GM18526 (cell line): ENCODE results near the gene CALN1.

Source experiments
- POLR2A ChIP-seq: IDR thresholded peaks from 3 replicates; pipeline ENCODE4 v1.6.1; 2011; ENCODE audit not compliant: insufficient read length; ENCODE audit errors: extremely low read depth

Gene CALN1

DNA sequence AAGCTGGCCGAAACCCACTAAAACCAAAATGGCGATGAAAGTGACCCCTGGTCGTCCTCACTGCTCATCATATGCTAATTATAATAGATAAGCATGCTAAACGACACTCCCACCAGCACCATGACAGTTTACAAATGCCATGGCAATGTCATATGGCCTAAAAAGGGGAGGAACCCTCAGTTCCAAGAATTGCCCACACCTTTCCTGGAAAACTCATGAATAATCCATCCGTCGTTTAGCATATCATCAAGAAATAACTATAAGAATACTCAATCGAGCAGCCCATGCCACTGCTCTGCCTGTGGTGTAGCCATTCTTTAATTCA, 422.0 kb downstream of the CALN1 start:
- TF ChIP-seq POLR2A: no peak

DNA sequence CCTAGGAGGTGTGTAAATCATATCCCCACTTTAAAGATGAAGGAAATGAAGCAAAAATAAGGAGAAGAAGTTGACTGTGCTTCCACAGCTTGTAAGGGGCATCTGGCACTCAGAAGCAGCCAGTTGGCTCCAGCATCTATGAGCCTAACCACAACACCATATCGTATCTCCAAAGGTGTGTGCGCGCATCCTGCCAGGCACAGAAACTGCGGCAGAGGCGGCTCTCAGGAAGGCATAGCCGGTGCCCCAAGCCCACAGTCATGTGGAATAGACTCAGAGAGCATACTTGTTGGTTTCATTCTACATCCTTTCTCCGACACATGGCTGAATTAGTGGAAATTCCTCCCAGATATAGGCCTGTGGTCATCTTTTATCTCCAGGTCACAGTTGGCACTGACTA, 423.9 kb downstream of the CALN1 start:
- TF ChIP-seq POLR2A: no peak

GRCh38 chr7:71987200-71987767, 424.9 kb downstream of the CALN1 start:
- no peak for TF ChIP-seq POLR2A

- no peak for TF ChIP-seq POLR2A
These were observed 427.8 kb downstream of the CALN1 start for GRCh38 chr7:71984348-71984747.

- TF ChIP-seq POLR2A: no peak
These were observed 429.3 kb downstream of the CALN1 start for GRCh38 chr7:71982851-71983250.

- TF ChIP-seq POLR2A: no peak
These were observed 435.5 kb downstream of the CALN1 start for GRCh38 chr7:71976645-71977044.

DNA sequence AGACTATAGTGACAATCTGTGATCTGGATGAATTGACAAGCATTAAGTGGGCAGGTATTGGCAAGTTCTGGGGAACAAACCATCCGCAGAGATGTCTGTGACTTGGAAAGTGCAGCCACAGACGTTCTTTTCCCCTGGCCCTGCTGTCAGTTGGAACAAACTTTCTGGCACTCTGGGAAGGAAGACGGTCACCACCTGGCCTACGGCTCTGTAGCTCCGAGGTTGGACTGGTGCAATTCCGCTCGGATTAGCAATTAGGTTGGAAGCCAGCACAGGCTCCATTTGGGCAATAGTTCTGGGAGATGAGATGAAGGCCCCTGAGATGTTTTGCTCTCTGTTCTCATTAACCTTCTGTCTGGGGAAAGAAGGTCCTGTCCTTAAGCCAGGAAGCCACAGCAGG, 437.5 kb downstream of the CALN1 start:
- TF ChIP-seq POLR2A: no peak

GRCh38 chr7:71972534-71972933, 439.6 kb downstream of the CALN1 start:
- TF ChIP-seq POLR2A: no peak

- no peak for TF ChIP-seq POLR2A
These were observed 441.4 kb downstream of the CALN1 start for GRCh38 chr7:71970725-71971124.

DNA sequence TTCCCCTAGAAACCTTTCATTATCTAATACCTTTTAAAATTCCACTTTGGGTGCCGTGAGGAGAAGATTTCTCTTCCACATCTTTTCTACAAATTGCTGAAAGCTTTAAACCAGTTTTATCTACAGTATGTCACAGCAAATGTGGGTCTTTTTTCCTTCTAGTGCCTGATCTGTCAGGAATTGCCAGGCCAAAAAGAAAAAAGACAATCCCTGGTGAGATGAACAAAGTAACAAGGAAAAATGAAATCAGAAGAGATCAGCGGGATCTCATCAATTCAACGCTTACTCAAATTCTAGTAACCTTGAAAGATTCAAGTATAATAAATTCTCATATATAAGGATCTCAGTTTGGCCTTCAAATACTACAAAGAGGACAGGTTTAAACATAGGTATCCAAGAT, 449.5 kb downstream of the CALN1 start:
- TF ChIP-seq POLR2A: no peak

GRCh38 chr7:71961283-71961682, 450.9 kb downstream of the CALN1 start:
- no peak for TF ChIP-seq POLR2A

GRCh38 chr7:71942115-71942514, 470.0 kb downstream of the CALN1 start:
- TF ChIP-seq POLR2A: no peak

- no peak for TF ChIP-seq POLR2A
These were observed 474.2 kb downstream of the CALN1 start for GRCh38 chr7:71937840-71938371.

GRCh38 chr7:71935674-71936073, 476.5 kb downstream of the CALN1 start:
- no peak for TF ChIP-seq POLR2A

DNA sequence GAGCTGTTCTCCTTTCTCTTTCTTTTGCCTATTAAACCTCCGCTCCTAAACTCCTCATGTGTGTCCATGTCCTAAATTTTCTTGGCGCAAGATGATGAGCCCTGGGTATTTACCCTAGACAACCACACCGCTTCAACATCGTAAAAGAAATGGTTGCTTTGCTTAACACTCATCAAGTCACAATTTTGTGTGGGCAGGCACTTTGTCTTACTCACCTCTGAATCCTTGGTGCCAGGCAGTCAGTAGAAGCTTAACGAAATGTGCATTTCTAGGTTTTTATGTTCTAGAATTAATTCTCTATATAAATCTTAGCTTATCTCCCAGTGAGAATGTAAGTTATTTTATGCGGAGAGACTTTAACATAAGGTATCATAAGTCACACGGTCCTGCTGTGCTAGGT, 478.7 kb downstream of the CALN1 start:
- no peak for TF ChIP-seq POLR2A

DNA sequence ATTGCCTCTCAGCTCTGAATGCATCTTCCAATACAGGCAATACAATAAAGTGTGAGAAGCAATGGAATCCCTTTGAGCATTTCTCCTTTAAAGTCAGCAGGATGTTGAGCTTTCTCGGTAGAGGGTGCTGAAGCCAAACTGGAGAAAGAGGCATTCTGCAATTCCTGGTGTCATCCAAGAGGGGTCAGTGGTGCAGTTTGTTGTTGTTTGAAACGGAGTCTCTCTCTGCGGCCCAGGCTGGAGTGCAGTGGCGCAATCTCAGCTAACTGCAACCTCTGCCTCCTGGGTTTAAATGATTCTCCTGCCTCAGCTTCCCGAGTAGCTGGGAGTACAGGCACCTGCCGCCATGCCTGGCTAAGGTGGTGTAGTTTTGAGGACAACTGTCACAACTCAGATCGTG, 486.5 kb downstream of the CALN1 start:
- TF ChIP-seq POLR2A: no peak

DNA sequence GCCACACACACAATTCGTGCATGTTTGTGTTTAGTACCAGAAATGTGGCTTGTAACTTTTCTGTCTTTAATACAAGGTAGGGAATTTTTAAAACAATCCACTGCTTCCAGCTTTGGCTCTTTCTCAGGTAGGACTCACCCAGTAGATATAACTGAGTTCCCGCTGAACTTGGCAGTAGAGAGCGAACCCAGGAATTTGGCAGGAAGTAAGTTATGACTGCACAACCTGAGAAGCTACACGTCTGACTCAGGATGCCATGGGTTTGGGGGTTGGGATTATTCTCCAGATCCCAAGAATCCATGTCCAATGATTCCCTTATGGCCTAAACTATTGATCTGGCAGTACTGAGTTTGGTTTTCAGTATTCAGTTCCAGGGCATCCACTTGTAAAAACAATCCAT, 499.7 kb downstream of the CALN1 start:
- TF ChIP-seq POLR2A: no peak
